GF-D8 (cell line): Measurements from ENCODE around the gene CTSA.
"Not testable (repeated sequence)": the region's sequence is repeated elsewhere in the genome, so short reads cannot be mapped to it uniquely, and the experiment has no call there.

Experiments
- DNase-seq: peaks from one replicate; lab custom pipeline; 2025; lab: John Stamatoyannopoulos, UW

CTSA gene

DNA sequence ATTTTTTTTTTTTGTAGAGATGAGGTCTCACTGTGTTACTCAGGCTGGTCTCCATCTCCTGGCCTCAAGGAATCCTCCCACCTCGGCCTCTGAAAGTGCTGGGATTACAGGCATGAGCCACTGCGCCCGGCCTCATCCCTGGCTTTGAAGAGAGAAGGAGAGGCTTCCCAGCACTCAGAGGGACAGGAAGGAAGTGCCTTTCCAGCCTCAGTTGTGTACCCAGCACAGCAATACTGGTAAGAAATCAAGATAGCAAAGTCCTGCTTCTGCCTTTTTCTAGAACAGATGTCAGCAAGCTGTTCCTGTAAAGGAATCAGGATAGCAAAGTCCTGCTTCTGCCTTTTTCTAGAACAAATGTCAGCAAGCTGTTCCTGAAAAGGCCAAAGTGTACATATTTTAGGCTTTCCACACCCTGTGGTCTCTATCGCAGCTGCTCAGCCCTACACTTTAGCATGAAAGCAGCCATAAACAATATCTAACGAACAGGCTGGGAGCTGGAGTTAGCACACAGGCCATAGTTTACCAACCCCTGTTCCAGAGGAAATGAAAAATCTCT lies 27.1 kb downstream of the CTSA start:
- no peak for DNase-seq

DNA sequence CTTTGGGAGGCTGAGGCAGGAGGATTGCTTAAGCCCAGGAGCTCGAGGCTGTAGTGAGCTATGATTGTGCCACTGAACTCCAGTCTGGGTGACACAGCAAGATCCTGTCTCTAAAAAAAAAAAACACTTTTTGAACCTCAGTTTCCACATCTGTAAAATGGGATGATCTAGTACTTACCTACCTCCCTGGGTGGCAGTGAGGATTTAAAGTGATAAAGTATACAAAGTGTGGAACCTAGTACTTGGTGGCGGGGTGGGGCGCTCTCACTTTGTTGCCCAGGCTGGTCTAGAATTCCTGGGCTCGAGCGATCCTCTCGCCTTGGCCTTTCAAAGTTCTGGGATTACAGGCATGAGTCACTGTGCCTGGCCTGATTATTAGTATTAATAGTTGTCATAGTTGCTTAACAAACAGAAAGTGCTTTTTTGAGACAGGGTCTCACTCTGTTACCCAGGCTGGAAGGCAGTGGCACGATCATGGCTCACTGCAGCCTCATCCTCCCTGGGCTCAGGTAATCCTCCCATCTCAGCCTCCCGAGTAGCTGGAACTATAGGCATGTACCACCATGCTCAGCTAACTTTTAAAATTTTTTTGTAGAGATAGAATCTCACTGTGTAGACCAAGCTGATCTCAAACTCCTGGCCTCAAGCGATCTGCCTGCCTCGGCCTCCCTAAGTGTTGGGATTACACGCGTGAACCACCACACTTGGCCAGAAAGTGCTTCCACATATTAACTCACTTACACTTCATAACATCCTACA lies 27.8 kb downstream of the CTSA start:
- no peak for DNase-seq

DNA sequence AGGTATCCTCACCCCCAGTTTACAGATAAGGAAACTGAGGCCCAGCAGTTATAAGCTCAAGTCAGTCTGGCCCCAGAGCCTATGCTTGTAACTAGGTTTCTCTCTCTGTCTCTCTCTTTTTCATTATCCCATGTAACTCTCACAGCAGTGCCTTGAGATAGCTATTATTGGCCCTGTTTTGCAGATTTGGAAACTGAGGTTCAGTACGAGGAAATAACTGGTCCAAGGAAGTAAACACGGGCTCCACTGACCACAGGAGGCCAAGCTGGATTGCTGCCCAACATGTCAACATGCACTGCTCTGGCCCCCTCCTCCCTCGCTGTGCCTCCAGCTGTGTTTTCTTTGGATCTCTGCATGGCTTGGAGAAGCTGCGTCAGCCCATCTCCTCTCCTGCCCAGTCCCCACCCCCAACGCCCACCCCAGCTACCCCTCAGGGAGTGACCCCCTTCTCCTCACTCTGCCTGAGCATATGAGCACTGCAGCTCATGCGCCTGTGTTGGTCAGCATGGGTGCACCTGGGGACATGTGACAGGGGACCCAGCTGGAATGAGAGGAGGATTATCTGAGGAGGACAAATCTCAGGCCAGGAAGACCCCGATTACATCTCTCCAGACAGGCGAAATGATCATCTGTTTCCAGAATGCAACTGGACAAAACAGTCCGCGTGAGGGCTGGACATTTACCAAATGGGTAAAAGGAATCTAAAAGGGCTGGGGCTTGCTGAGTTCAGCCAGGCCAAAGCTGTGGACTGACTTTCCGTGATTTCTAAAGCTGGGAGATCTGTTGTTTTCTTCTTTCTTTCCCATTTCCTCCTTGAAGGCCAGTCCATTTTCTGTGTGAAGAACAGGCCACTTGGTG lies 28.6 kb downstream of the CTSA start:
- no peak for DNase-seq

DNA sequence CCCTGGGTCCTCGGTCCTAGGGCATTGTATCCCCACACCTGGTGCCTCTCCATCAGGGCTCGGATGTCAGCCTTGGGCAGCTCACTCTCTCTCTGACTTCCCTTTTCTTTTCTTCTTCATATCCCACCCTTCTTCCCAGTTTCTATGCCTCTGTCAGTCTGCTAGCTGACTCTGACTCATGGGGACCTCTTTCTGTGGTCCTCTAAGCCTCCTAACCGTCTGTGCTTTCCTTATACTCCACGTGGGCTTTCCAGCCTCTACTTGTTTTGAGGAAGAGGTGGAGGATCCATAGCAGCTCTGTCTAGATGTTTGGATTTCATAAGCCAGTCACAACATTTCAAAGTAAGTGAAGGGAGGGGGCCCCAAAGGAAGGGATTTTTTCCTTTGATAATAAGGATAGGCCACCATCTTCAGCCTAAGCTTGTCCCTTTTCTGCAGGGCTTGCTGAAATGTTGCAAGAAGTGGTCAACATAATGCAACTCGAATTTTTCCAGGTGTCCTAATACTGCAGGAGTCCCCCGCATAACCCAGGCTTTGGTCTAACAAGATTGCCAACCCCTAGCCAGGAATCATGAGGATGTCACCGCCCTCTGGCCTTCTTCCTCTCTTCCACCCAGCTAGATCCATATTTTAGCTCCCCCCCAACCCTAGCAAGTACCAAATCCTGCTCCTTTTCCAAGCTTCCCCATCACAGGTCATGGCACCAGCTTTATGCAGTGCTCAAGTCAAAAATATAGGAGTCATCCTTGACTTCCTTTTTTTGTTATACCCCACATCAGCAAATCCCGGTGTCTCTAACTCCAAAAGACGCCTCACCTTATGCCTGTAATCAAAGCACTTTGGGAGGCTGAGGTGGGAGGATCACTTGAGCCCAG lies 29.6 kb downstream of the CTSA start:
- no peak for DNase-seq

DNA sequence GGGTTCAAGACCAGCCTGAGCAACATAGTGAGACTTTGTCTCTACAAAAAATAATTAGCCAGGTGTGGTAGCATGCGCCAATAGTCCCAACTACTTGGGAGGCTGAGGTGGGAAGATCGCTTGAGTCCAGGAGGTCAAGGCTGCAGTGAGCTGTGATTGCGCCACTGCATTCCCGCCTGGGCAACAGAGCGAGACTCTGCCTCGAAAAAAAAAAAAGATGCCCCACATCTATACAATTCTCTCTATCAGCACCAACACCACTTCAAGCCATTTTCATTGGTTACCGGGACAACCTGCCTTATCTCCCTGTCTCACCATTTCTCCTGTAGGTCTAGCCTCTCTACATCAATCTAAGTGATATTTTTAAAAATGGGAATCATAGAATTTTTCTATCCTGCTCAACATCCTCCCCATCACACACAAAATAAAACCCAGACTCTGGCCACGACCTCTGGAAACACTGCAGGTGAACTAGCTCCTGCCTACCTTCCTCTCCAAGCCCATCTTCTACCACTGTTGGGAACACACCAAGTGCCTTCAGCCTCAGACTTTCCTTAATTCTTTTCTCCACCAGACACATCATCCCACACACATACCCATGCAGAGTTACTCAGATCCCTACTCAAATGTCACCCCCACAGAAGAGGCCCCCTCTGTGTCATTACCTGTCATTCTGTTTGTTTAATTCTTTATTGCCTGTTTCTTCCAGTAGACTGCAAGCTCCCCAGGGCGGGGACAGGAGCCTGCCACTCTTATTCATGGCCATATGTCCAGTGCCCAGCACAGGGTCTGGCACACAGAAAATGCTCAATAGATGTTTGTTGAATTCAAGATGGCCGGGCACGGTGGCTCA lies 30.4 kb downstream of the CTSA start:
- no peak for DNase-seq

DNA sequence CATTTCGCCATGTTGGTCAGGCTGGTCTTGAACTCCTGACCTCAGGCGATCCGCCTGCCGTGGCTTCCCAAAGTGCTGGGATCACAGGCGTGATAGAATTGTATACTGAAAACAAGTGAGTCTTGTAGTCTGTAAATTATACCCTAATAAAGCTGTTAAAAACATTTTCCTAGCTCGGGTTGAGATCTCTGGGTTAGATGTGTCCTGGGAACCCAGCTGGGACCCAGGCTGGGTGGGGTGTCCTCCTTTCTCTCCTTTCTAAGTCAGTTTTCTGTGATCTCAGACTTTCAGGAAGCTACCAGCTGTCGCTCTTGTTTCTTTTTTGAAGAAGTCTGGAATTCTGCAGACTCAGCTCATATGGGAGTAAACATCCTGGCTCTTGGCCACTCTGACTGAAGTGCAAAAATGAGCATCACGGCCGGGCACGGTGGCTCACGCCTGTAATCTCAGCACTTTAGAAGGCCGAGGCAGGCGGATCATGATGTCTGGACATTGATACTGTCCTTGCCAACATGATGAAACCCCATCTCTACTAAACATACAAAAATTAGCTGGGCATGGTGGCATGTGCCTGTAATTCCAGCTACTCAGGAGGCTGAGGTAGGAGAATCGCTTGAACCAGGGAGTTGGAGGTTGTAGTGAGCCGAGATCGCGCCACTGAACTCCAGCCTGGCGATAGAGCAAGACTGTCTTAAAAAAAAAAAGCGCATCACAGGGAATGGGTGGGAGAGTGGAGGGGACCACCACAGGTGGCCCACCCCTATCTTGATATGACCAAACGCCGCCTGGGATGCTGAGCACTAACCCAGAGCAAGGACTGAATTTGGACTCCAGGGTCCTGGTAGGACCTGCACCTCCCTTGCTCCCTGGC lies 33.5 kb downstream of the CTSA start:
- no peak for DNase-seq

DNA sequence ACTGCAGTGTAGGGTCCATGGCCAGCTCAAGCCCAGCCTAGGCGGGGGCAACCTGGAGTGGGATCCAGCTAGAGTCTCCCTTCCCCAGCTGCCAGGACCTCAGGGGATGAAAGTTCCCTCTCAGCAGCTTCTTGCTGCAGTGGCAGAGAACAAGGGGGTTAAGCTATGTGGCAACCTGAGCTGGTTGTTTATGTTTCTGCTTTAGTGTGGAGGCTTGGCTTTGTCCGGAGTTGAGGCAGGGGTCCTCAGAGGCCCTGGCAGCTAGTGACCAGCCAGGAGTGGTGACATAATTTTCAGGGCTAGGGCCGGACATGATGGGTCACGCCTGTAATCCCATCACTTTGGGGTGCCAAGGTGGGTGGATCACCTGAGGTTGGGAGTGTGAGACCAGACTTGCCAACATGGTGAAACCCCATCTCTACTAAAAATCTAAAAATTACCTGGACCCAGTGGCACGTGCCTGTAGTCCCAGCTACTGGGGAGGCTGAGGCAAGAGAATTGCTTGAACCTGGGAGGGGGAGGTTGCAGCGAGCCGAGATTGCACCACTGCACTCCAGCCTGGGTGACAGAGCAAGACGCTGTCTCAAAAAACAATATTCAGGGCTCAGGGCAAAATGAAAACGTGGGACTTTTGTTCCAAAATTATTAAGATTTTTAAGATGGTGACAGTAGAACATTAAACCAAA lies 34.8 kb downstream of the CTSA start:
- DNase-seq = no peak

DNA sequence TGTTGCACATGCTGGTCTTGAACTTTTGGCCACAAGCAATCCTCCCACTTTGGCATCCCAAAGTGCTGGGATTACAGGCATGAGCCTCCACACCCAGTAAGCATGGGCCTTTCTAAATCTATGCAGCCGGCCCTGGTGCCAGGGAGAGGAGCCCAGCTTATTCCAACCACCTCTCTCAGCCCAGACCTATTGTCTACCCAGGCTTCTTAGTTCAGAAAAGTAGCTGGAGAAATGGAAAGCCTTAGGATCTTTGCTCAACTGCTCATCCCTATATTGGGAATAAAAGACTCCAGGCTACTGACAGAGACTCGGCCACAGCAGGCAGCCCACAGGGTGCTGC lies 35.6 kb downstream of the CTSA start:
- DNase-seq = no peak

DNA sequence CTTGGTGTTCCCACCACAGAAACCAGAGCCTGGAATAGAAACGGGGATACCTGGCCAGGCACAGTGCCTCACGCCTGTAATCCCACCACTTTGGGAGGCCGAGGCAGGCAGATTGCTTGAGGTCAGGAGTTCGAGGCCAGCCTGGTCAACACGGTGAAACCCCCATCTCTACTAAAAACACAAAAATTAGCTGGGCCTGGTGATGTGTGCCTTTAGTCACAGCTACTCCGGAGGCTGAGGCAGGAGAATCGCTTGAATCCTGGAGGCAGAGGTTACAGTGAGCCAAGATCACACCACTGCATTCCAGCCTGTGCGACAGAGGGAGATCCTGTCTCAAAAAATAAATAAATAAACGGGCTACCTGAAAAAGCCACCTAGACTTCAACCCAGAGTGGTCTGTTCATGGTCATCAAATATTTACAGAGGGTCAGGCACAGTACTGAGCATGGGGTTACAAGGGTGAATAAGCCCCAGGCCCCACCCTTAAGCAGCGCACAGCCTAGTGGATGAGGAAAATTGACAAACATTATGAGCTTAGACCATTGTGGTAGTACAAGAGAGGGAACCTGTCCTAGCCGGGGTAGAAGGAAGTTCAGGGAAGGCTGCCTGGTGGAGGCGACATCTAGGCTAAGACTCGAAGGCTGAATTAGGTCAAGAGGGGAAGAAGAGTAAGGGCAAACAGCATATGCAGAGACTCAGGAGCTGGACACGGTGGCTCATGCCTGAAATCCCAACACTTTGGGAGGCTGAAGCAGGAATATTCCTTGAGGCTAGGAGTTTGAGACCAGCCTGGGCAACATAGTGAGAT lies 36.1 kb downstream of the CTSA start:
- no peak for DNase-seq

DNA sequence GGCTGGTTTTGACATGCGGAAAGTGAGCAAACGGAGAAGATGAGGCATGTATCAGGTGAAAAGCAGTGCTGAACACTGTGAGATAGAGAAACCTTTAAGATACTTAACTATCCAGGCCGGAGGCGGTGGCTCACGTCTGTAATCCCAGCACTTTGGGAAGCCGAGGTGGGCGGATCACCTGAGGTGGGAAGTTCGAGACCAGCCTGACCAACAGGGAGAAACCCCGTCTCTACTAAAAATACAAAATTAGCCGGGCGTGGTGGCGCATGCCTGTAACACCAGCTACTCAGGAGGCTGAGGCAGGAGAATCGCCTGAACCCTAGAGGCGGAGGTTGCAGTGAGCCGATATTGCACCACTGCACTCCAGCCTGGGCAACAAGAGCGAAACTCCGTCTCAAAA lies 40.5 kb downstream of the CTSA start:
- not testable (repeated sequence) for DNase-seq

DNA sequence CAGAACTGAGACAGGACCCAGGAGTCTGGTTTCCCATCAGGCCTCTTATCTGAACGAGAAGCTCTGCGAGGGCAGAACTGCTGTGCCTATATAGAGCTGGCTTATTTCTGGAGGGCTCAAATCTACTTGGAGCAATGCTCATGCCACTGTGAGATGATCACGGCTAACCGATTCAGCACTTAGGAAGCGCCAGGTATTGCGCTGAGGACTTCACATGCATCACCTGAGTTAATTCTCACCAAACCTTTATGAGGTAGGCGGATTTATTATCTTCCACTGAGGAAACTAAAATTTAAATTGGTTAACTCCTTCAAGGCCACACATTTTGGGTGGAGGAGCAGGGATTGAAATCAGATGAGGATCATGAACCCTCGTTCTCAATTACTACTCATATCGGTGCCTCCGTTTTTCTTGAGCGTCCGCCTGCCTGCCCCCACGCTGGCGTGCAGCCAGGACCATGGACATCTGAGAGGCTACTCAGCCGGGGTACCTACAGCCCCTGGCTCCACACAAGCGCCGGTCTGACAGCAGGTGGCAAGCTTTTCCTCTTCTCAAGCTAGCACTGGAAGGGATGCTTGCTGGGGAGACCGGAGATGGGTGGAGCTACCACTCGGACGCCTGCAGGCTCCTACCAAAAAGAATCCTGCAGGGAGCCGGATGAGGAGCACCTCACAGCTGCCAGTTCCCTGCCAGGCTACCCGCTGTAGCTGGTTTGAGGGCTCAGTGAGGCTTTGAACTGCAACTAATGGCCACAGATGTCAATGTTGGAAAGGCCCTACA lies 42.3 kb downstream of the CTSA start:
- peak; percentile 65 for DNase-seq

DNA sequence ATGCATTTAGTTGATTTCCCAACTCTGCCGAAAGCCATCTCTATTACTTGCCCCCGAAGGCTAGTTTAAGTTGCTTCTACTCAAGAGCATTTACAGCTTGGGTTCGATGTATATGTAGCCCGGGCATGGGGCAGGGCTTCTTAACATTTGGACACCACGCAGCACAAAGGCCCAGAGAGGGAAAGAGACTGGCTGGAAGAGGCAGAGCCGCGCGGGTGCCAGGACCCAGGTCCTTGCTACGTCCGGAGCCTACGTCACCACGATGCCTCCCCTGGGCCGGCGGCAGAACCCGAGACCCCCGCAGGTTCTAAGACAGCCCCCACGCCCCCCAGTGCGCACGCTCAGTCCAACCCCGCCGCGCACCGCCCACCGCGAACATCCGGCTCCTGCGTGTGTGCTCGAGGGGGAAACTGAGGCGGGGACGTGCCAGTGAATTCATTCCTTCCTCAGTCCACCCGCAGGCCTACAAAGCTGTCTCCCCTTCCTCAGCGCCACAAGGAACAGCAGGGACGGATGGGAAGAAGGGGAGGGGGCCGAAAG lies 43.0 kb downstream of the CTSA start:
- DNase-seq = no peak

DNA sequence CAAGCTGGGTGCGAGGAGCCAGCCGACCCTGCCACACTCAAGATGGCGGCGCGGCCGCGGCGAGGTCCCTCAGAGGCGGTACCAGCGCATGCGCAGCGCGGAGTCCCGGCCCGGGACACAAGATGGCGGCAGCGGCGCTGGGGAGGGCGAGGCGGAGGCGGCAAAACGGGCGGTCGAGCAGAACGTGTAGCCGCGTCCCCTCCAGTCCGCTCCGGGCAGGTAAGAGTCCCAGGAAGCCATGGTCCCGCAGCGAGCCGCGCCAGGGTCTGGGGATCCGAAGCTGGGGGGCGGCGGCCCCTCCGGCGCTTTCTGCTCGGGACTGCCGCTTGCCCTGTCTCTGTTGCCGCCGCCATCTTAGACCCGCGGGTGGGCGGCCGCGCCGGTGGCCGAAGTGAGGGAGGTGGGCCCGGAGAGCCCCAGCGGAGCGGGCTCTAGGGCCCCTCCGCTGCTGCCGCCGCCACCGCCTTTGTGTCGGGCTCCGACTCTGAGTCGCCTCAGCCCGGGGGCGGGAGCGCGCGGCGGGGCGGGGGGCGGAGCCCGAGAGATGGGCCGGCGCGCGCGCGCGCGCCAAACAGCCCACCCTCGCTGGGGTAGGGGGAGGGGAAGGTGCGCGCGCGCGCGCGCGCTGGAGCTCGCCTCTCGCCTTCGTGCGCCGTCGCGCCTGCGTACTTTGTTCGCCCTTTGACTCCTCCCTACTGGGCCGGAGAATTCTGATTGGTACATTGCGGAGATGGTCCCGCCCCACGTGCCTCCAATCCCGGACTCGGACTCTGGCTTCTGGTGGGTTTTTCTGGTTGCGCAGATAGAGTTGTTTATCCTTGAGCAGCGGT lies 43.7 kb downstream of the CTSA start, which contains the start of gene PCIF1:
Gene PCIF1 (plus strand): TSS at position 98 of the 830 bp plus-strand sequence. CDS start 4,317 bp downstream, outside the sequence.
- peak; percentile 89 for DNase-seq

DNA sequence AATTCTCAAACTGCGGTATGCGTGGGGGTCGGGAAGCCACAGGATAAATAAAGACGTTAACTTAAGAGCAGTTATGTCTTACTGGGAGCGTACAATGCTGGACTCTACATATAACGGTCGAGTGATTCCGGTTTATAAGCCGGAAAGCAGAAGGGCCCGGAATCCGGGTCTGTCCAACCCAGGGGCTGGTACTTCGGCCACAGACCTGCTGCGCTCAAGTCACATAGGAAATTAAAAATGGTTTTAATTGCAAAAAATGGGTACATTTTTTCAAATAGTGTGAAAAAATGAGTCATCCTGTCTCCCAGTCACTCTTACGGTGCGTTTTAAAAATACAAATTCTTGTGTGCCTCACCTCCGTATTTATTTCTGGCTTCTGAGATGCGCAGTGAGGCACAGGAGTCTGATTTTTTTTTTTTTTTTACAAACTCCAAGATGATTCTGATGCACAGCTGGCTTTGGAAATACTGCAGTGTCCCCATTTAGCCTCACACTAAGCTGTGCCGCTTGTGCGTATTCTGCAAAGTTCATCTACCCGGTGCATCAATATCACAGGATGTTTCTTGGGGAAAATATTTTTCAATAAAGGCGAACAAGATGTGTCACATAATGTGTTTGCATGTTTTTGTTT lies 44.4 kb downstream of the CTSA start:
- DNase-seq = no peak

DNA sequence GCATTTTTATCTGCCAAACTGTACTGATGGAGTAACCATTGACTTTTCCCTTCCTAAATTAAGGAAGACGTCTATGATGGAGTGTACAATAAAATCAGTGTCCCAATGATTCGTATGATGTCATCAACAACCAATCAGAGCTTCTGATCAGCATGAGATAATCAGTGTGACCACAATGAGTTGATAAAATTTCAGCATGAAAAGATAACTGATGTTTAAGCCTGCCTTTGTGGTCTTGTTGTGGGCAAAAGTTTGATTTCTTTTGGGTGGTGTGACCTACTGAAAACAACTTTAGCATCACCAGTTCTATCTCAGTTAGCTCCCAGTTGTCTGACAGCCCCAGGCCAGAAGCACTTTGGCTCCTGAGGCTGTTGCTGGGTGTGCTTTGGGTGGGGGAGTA lies 46.6 kb downstream of the CTSA start:
- no peak for DNase-seq
